Left lung (tissue), 10 donors: ENCODE measurements around the gene SLC25A25. TPM values are rescaled to one million over a fixed set of nuclear protein-coding genes. Genes with fewer than 3 reads are reported as not detected.
A peak's percentile ranks its signal among the peaks of the same experiment; 100 is the strongest.

Source experiments
- ATAC-seq: fragments of 200-7000 bp; cut with Tn5 transposase; one replicate; pipeline ENCODE4 v1.9.1; 2020; ENCODE audit warnings: moderate library complexity
- DNase-seq, 4 donors: peaks; one replicate each; pipeline ENCODE4 v3.0.0-alpha.2; 2013 to 2020
- H3K27ac ChIP-seq, 2 donors: fragments of 200-600 bp; sonication (generic) in 1 of 2; one replicate each; pipeline versions ENCODE4 v1.5.0 to v1.8.0; 2020 to 2021
- H3K27me3 ChIP-seq, 2 donors: fragments of 200-600 bp; sonication (generic) in 1 of 2; one replicate each; pipeline versions ENCODE4 v1.5.0 to v1.8.0; 2020 to 2021
- H3K36me3 ChIP-seq, 2 donors: fragments of 200-600 bp; sonication (generic) in 1 of 2; one replicate each; pipeline versions ENCODE4 v1.5.0 to v1.8.0; 2020 to 2021
- H3K4me1 ChIP-seq, 2 donors: fragments of 200-600 bp; one replicate each; pipeline ENCODE4 v1.8.0; 2021
- H3K4me3 ChIP-seq, 2 donors: fragments of 200-600 bp; sonication (generic) in 1 of 2; one replicate each; pipeline versions ENCODE4 v1.5.0 to v1.8.0; 2020 to 2021; ENCODE audit warnings: mild to moderate bottlenecking in 1 of 2
- H3K9me3 ChIP-seq, 2 donors: fragments of 200-600 bp; sonication (generic) in 1 of 2; one replicate each; pipeline versions ENCODE4 v1.5.0 to v1.8.0; 2020 to 2021
- CTCF ChIP-seq, 2 donors: fragments of 200-600 bp; sonication (generic) in 1 of 2; IDR thresholded peaks; one replicate each; pipeline versions ENCODE4 v1.5.0 to v1.8.0; 2021; ENCODE audit warnings: antibody characterized with exemption in 2 of 2
- intact Hi-C, 2 donors: fragments of 100-400 bp; cut with DNase I; formaldehyde crosslinking; loops; one replicate each; pipeline versions ENCODE4 v1.11.2 to v1.14.2; 2022
- polyA plus RNA-seq, 6 donors: library from polyadenylated mRNA; unstranded; fragments of 120-200 nt; gene quantifications; one replicate each; pipeline ENCODE4 v1.2.1, GENCODE V29; 2013; ENCODE audit not compliant: insufficient read length in 6 of 6
- total RNA-seq, 2 donors: library from RNA; stranded (reverse); fragmentation: NEBNext Ultra II Directional; extraction: Animal tissue kit (Norgen Biotek cat#: 25700); gene quantifications; one replicate each; pipeline ENCODE4 v1.2.1, GENCODE V29; 2021
- donor health status: DM: no; HTN: yes; CAD: no.
- donor health status: DM: no; HTN: no; CAD: no.

The SLC25A25 gene
- total and polyA plus RNA-seq, 8 donors, result 9.8 to 21.0 (median 15.4) TPM

- intact Hi-C loops, result no loop called here
- Histone ChIP-seq H3K27ac (peak overlapping the region; percentile 91 to 93), H3K4me1 (peaks cover 46 to 97% of the 10 kb centered on the region in 2 donors), H3K36me3 (peaks cover 0 to 42% of the 10 kb centered on the region in 2 donors), H3K4me3 (peak overlapping the region; percentile 30 to 59), H3K9me3 (no peaks in the 10 kb centered on the region), H3K27me3 (no peaks in the 10 kb centered on the region)
- ATAC-seq (peak; percentile 18), DNase-seq (peak in 1 of 4 donors; percentile 70)
- TF ChIP-seq CTCF (IDR thresholded peaks at IDR 0.05), result no peak
Measured at GRCh38 chr9:128099231-128099931, 31.3 kb downstream of the SLC25A25 start.

- DNase-seq (peak in 2 of 4 donors; percentile 48 to 61), ATAC-seq (peak; percentile 3)
- Histone ChIP-seq H3K4me1 (peaks cover 41 to 91% of the 10 kb centered on the region in 2 donors), H3K9me3 (no peaks in the 10 kb centered on the region), H3K27ac (peak overlapping the region; percentile 91 to 93), H3K27me3 (no peaks in the 10 kb centered on the region), H3K36me3 (peaks cover 0 to 48% of the 10 kb centered on the region in 2 donors), H3K4me3 (peak overlapping the region; percentile 30 to 59)
- intact Hi-C loops, result no loop called here
- TF ChIP-seq CTCF (IDR thresholded peaks at IDR 0.05), result no peak
Measured at GRCh38 chr9:128099932-128100491, 32.0 kb downstream of the SLC25A25 start.

GRCh38 chr9:128100581-128100980, 32.5 kb downstream of the SLC25A25 start:
- H3K36me3 ChIP-seq, result peaks cover 0 to 54% of the 10 kb centered on the region in 2 donors
- intact Hi-C loops, result no loop called here
- peaks cover 40 to 86% of the 10 kb centered on the region in 2 donors for H3K4me1 ChIP-seq
- TF ChIP-seq CTCF (IDR thresholded peaks at IDR 0.05), result no peak
- H3K27me3 ChIP-seq, result no peaks in the 10 kb centered on the region
- H3K27ac ChIP-seq, result peak overlapping the region; percentile 91 to 93
- no peaks in the 10 kb centered on the region for H3K9me3 ChIP-seq
- DNase-seq (no peak), ATAC-seq (no peak)
- peak overlapping the region in 1 of 2 donors; percentile 59 for H3K4me3 ChIP-seq

GRCh38 chr9:128101231-128101661, 33.2 kb downstream of the SLC25A25 start:
- peaks cover 40 to 79% of the 10 kb centered on the region in 2 donors for H3K4me1 ChIP-seq
- H3K36me3 ChIP-seq, result peaks cover 0 to 60% of the 10 kb centered on the region in 2 donors
- DNase-seq (no peak), ATAC-seq (no peak)
- peak overlapping the region in 1 of 2 donors; percentile 59 for H3K4me3 ChIP-seq
- TF ChIP-seq CTCF (IDR thresholded peaks at IDR 0.05), result no peak
- no peaks in the 10 kb centered on the region for H3K9me3 ChIP-seq
- no peaks in the 10 kb centered on the region for H3K27me3 ChIP-seq
- peak overlapping the region in 1 of 2 donors; percentile 91 for H3K27ac ChIP-seq
- intact Hi-C loops, result no loop called here

GRCh38 chr9:128101690-128102089, 33.7 kb downstream of the SLC25A25 start:
- no peak for TF ChIP-seq CTCF (IDR thresholded peaks at IDR 0.05)
- intact Hi-C loops, result no loop called here
- ATAC-seq (no peak), DNase-seq (no peak)
- Histone ChIP-seq H3K4me3 (no peak overlapping the region), H3K27ac (peak overlapping the region in 1 of 2 donors; percentile 91), H3K4me1 (peaks cover 40 to 75% of the 10 kb centered on the region in 2 donors), H3K36me3 (peaks cover 0 to 65% of the 10 kb centered on the region in 2 donors), H3K9me3 (no peaks in the 10 kb centered on the region), H3K27me3 (no peaks in the 10 kb centered on the region)
